ENCODE results near the gene MARCO. TPM values are rescaled to one million over a fixed set of nuclear protein-coding genes. Genes with fewer than 3 reads are reported as not detected.

The MARCO gene
- total and polyA plus RNA-seq, 4 donors: 0.54 to 29.2 (median 11.6) TPM

Other genes with a start within 250 kb of the MARCO start
- not detected for gene EN1, start 94.5 kb upstream of the MARCO start, total RNA-seq
- not detected for gene EN1, start 94.5 kb upstream of the MARCO start, polyA plus RNA-seq
- not detected for gene C1QL2, start 216.6 kb downstream of the MARCO start, total RNA-seq
- gene C1QL2, start 216.6 kb downstream of the MARCO start, polyA plus RNA-seq: under 1 TPM in 1 of 2 donors, not detected in 1; 0.10 TPM

Measured in aorta (tissue), 4 donors.